HEK293 (cell line): ENCODE data around the gene OR52E1.

ENCODE experiments used
- CTCF ChIA-PET: fragments of 350-600 bp; formaldehyde crosslinking; extraction: SDS; loops from one replicate; lab custom pipeline; 2021; ENCODE audit warnings: antibody characterized with exemption; lab: Yijun Ruan, JAX
- POLR2A ChIA-PET: fragments of 300-600 bp; formaldehyde crosslinking; extraction: SDS; loops from one replicate; lab custom pipeline; 2020; ENCODE audit warnings: antibody characterized with exemption, inconsistent platforms; lab: Yijun Ruan, JAX
- H3K27ac ChIP-seq: fragments of 200-500 bp; sonication (Bioruptor generic); 2 replicates; pipeline ENCODE4 v1.5.1; 2014; ENCODE audit warnings: low read depth, low read length, control low read depth, inconsistent platforms; ENCODE audit errors: extremely low read depth
- H3K36me3 ChIP-seq, 2 experiments: fragments of 200-500 bp in 1 of 2; sonication (Bioruptor generic) in 1 of 2; 1 replicate in 1 of 2; 2 replicates in 1 of 2; pipeline ENCODE4 v1.5.1; 2014 to 2017; ENCODE audit warnings: inconsistent platforms in 2 of 2, low read length in 2 of 2; ENCODE audit not compliant: control insufficient read depth in 2 of 2, insufficient read depth in 1 of 2
- H3K4me1 ChIP-seq: fragments of 200-500 bp; sonication (Bioruptor generic); 2 replicates; pipeline ENCODE4 v1.5.1; 2014; ENCODE audit warnings: mild to moderate bottlenecking, low read length, inconsistent platforms; ENCODE audit not compliant: control insufficient read depth, insufficient read depth
- H3K4me3 ChIP-seq: 2 replicates; pipeline ENCODE4 v1.5.1; 2011; ENCODE audit warnings: low read depth, mild to moderate bottlenecking, control low read depth, low read length, moderate library complexity
- H3K9me3 ChIP-seq: fragments of 200-500 bp; sonication (Bioruptor generic); 2 replicates; pipeline ENCODE4 v1.5.1; 2014; ENCODE audit warnings: low read depth, low read length, inconsistent platforms; ENCODE audit not compliant: control insufficient read depth, insufficient read depth
- KLF1 ChIP-seq: fragments of 450-650 bp; formaldehyde crosslinking; IDR thresholded peaks from 2 replicates; pipeline ENCODE4 v1.5.1; 2016; ENCODE audit warnings: missing biosample characterization, missing genetic modification characterization
- RBAK ChIP-seq: fragments of 450-650 bp; formaldehyde crosslinking; IDR thresholded peaks from 2 replicates; pipeline ENCODE4 v1.5.1; 2016; ENCODE audit warnings: missing biosample characterization, missing genetic modification characterization
- ZFP37 ChIP-seq: fragments of 450-650 bp; formaldehyde crosslinking; IDR thresholded peaks from 2 replicates; pipeline ENCODE4 v1.5.1; 2016; ENCODE audit warnings: missing biosample characterization, missing genetic modification characterization
- ZNF530 ChIP-seq: fragments of 450-650 bp; formaldehyde crosslinking; IDR thresholded peaks from 2 replicates; pipeline ENCODE4 v1.5.1; 2016; ENCODE audit warnings: low read depth, missing biosample characterization, missing genetic modification characterization
- ZNF792 ChIP-seq: fragments of 450-650 bp; formaldehyde crosslinking; IDR thresholded peaks from 2 replicates; pipeline ENCODE4 v1.5.1; 2016; ENCODE audit warnings: missing biosample characterization, missing genetic modification characterization

OR52E1 gene

GRCh38 chr11:5118893-5119292 lies 49.5 kb downstream of the OR52E1 start:
- H3K27ac ChIP-seq: no peak overlapping the region
- no peaks in the 10 kb centered on the region for H3K9me3 ChIP-seq
- TF ChIP-seq ZNF792 (tag by site-specific recombination) (no peak), RBAK (tag by site-specific recombination) (no peak), ZNF530 (tag by site-specific recombination) (no peak), KLF1 (tag by site-specific recombination) (no peak), ZFP37 (tag by site-specific recombination) (no peak)
- no peaks in the 10 kb centered on the region for H3K36me3 ChIP-seq
- ChIA-PET POLR2A (no interaction called here), CTCF (interaction anchor here (0.6 kb wide), 1 partner anchor 261 kb away, joined by 6 read pairs; no protein-coding TSS in a partner anchor)
- H3K4me1 ChIP-seq: no peaks in the 10 kb centered on the region
- H3K4me3 ChIP-seq: no peak overlapping the region
